Epithelial cell of esophagus (primary cell): ENCODE data around the gene IFNAR1.
"Not testable (repeated sequence)": the region's sequence is repeated elsewhere in the genome, so short reads cannot be mapped to it uniquely, and the experiment has no call there.

ENCODE experiments used
- DNase-seq: peaks from one replicate; pipeline ENCODE4 v3.0.0; 2010; ENCODE audit warnings: low read depth
- H3K4me3 ChIP-seq: 2 replicates; pipeline ENCODE4 v1.5.1; 2011; ENCODE audit warnings: mild to moderate bottlenecking, low read length, control low read depth
- CTCF ChIP-seq: IDR thresholded peaks from 2 replicates; pipeline ENCODE4 v1.5.1; 2011; ENCODE audit warnings: low read depth, mild to moderate bottlenecking, low read length, control low read depth, inconsistent platforms; ENCODE audit not compliant: insufficient read depth; ENCODE audit errors: missing control alignments

The IFNAR1 gene

DNA sequence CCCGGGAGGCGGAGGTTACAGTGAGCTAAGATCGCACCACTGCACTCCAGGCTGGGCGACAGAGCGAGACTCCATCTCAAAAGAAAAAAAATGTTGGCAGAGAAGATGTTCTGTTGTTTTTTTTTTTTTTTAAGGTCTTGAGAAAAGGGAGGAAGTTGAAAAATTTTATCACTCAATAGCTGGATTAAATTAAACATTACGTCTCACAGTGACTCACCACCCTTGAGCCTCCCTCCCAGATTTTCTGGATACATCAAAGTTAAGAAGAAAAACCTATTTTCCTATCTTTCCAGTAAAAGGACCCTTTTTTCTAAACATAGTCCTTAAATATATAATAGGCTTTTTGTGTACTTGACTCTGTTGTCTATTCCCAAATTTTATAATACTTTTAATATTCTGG is 35.5 kb downstream of the IFNAR1 start:
- no peak for DNase-seq
- no peak for TF ChIP-seq CTCF
- H3K4me3 ChIP-seq = no peak overlapping the region

- H3K4me3 ChIP-seq = peak overlapping the region; percentile 13
- DNase-seq = peak; percentile 79
- TF ChIP-seq CTCF = peak; percentile 88
These were observed 36.3 kb downstream of the IFNAR1 start for GRCh38 chr21:33360881-33361602.

DNA sequence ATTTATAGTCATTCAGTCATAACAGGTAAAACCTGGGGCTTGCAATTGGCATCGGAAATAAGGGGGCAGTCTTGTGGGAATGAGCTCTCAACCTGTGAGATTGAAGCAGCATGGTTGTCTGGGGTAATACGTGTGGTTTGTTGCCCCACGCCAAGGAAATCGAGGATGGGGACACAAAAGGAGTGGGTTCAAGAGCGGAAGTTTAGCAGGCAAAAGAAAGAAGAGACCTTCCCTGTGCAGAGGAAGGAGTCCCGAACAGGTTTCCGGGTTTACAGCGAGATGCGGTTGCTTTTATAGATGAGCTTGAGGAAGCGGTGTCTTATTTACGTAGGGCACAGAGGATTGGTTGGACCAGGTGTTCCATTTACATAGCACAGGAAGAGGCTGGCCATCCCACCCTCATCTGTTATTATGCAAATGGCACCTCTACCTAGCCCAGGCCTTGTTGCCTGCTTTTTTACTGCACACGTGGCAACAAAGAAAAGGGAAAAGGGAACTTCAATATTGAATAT is 37.3 kb downstream of the IFNAR1 start:
- H3K4me3 ChIP-seq = no peak overlapping the region
- TF ChIP-seq CTCF = no peak

DNA sequence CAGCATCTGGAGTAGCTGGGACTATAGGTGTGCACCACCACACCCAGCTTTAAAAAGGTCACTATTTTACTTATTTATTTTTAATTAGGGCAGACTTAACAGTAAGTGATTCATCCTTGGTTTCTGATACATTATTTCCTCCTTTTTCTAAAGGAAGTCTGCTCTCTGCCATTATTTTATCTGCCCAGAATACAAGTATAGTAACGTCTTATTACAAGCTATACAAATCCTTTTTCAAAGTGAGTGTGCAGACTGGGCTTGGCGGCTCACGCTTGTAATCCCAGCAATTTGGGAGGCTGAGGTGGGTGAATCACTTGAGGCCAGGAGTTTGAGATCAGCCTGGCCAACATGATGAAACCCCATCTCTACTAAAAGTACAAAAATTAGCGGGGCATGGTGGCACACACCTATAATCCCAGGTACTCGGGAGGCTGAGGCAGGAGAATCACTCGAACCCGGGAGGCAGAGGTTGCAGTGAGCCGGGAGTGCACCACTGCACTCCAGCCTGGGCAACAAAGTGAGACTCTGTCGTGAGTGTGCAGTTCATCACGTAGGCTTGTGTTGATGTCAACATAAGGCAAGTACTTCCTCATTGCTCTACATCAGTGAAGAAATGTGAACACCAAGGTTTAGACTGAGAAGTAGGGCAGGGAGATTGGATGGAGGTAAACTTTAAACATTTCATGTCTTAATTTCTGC is 39.3 kb downstream of the IFNAR1 start:
- H3K4me3 ChIP-seq = not testable (repeated sequence)
- peak; percentile 24 for DNase-seq

More for the DNA sequence above, 37.3 kb downstream of the IFNAR1 start:
- DNase-seq = peak; percentile 26

DNA sequence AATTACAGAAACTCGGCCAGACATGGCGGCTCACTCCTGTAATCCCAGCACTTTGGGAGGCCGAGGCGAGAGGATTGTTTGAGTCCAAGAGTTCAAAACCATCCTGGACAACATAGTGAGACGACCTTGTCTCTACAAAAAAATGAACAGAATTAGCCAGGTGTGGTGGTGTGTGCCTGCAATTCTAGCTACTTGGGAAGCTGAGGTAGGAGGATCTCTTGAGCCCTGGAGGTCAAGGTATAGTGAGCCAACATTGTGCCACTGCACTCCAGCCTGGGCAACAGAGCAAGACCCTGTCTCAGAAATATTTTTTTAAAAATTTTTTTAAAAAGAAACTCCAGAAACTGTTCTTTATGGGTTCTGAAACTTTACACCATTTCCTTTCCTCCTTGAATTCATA is 40.1 kb downstream of the IFNAR1 start:
- H3K4me3 ChIP-seq = no peak overlapping the region
- TF ChIP-seq CTCF = no peak
- no peak for DNase-seq

GRCh38 chr21:33367309-33367973 is 42.7 kb downstream of the IFNAR1 start:
- DNase-seq = peak; percentile 51
- no peak overlapping the region for H3K4me3 ChIP-seq
- TF ChIP-seq CTCF = no peak

GRCh38 chr21:33368124-33368523 is 43.4 kb downstream of the IFNAR1 start:
- no peak for DNase-seq
- no peak for TF ChIP-seq CTCF
- no peak overlapping the region for H3K4me3 ChIP-seq
